Caco-2 (cell line): Measurements from ENCODE around the gene VPS37D. TPM values are rescaled to one million over a fixed set of nuclear protein-coding genes. Genes with fewer than 3 reads are reported as not detected.

Experiments
- BruUV-seq: library from RNA; stranded (reverse); fragments of 400-500 nt; replicated peaks from 2 replicates; lab custom pipeline; 2021; lab: Mats Ljungman, UMichigan
- CTCF ChIA-PET: fragments of 300-600 bp; sonication (Branson Sonifier 250); formaldehyde crosslinking; loops from one replicate; lab custom pipeline; 2022; ENCODE audit warnings: antibody characterized with exemption; lab: Charles Lee
- POLR2A ChIA-PET: fragments of 300-600 bp; sonication (Branson Sonifier 250); formaldehyde crosslinking; loops from one replicate; lab custom pipeline; 2022; ENCODE audit warnings: antibody characterized with exemption; lab: Charles Lee
- DNase-seq, 2 experiments: peaks; one replicate each; pipeline versions ENCODE4 v3.0.0 to v3.0.0-alpha.2; 2020 to 2022
- H3K27me3 ChIP-seq: replicated peaks from 2 replicates; pipeline ENCODE4 v1.6.0; 2011; ENCODE audit warnings: low read length; ENCODE audit not compliant: control insufficient read depth, insufficient read depth
- H3K36me3 ChIP-seq: 2 replicates; pipeline ENCODE4 v1.5.1; 2011; ENCODE audit warnings: low read length; ENCODE audit not compliant: control insufficient read depth, insufficient read depth
- H3K4me1 ChIP-seq: fragments of 250-450 bp; sonication (Bioruptor Pico); 2 replicates; pipeline ENCODE4 v1.5.1; 2020; ENCODE audit warnings: mild to moderate bottlenecking
- H3K4me3 ChIP-seq: 2 replicates; pipeline ENCODE4 v1.5.1; 2011; ENCODE audit warnings: low read depth, mild to moderate bottlenecking, control low read depth, low read length
- H3K9me3 ChIP-seq: fragments of 250-450 bp; sonication (Bioruptor Pico); 2 replicates; pipeline ENCODE4 v1.5.1; 2020; ENCODE audit warnings: mild to moderate bottlenecking, moderate library complexity
- H3K27ac Mint-ChIP-seq: one replicate; pipeline ENCODE4 v1.8.0; 2022; ENCODE audit warnings: mixed read lengths; ENCODE audit not compliant: unreplicated experiment
- H3K27me3 Mint-ChIP-seq: one replicate; pipeline ENCODE4 v1.8.0; 2022; ENCODE audit warnings: mixed read lengths; ENCODE audit not compliant: insufficient read depth, unreplicated experiment
- H3K36me3 Mint-ChIP-seq: one replicate; pipeline ENCODE4 v1.8.0; 2022; ENCODE audit warnings: mild to moderate bottlenecking, mixed read lengths; ENCODE audit not compliant: insufficient read depth, unreplicated experiment
- H3K4me1 Mint-ChIP-seq: one replicate; pipeline ENCODE4 v1.8.0; 2022; ENCODE audit warnings: low read depth, mixed read lengths; ENCODE audit not compliant: unreplicated experiment
- H3K4me3 Mint-ChIP-seq: one replicate; pipeline ENCODE4 v1.8.0; 2022; ENCODE audit warnings: mild to moderate bottlenecking, moderate library complexity, mixed read lengths; ENCODE audit not compliant: unreplicated experiment
- H3K9me3 Mint-ChIP-seq: one replicate; pipeline ENCODE4 v1.8.0; 2022; ENCODE audit warnings: mixed read lengths; ENCODE audit not compliant: unreplicated experiment
- intact Hi-C: fragments of 100-400 bp; cut with micrococcal nuclease; formaldehyde crosslinking; loops from one replicate; pipeline ENCODE4 v1.10.0; 2022; ENCODE audit not compliant: unreplicated experiment
- total RNA-seq: library from RNA; stranded (reverse); gene quantifications from 2 replicates; pipeline ENCODE4 v1.2.3, GENCODE V29; 2022
- TF ChIP-seq, protein P1 (sequence below), 2 experiments: fragments of 200-600 bp in 1 of 2; IDR thresholded peaks; 1 replicate in 1 of 2; 2 replicates in 1 of 2; pipeline versions ENCODE4 v1.5.1 to v1.8.0; 2011 to 2022; ENCODE audit warnings: antibody characterized with exemption in 1 of 2, control low read depth in 1 of 2, inconsistent platforms in 1 of 2, low read depth in 1 of 2, low read length in 1 of 2, mild to moderate bottlenecking in 1 of 2, moderate library complexity in 1 of 2; ENCODE audit not compliant: insufficient read depth in 1 of 2, severe bottlenecking in 1 of 2, unreplicated experiment in 1 of 2

The VPS37D gene
- total RNA-seq, 1 experiment from 2014 or later = 2.7 TPM

DNA sequence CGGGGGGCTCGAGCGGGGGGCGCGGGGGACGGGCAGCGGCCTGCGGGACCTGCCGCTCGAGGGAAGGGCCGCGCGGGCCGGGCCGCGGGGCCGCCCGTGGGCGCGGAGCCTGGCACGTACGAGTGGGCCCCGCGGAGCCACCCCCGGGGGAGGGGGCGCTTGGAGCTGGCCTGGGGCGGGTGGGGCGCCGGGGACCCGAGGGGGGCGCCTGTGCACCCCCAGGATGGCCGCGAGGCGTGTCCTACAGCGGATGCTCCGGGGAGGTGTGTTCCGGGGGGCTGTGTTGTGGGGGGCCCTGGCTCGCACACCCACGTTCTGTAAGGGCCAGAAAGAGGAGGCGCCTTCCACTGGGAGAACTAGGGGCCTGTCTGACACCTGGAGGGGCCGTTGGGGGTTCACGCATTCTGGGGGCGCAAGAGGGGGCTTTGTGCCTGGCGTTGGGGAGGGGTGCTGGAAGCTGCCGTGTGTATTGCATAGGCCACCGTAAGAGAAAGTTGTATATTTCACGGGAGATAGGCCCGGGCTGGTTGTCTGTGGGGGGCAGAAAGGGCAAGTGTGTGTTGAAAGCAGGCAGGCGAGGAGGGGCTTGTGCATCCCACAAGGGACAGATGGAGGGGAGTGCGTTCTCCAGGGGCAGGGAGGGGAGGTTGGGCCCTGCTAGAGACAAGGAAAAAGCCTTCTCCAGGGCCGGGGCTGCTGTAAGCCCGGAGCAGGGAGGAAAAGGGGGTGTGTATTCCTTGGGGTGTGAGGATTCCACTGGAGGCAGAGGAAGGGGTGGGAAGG lies 663 bp downstream of the VPS37D start:
- Mint-ChIP-seq H3K9me3 (peaks cover 2% of the 10 kb centered on the region), H3K36me3 (peaks cover 6% of the 10 kb centered on the region), H3K27me3 (no peaks in the 10 kb centered on the region), H3K4me3 (peak overlapping the region; percentile 70), H3K27ac (no peak overlapping the region), H3K4me1 (peaks cover 4% of the 10 kb centered on the region)
- peak overlapping the region; percentile 53 for H3K4me3 ChIP-seq
- intact Hi-C loops = loop anchor here (2.0 to 5.0 kb wide), 2 partner anchors 57 to 146 kb away; partner anchors contain the start of gene BAZ1B
- ChIA-PET CTCF (interaction anchor here (0.5 to 1.2 kb wide), 4 partner anchors 53 to 70 kb away, joined by 3 to 8 read pairs (median 5); partner anchors contain the start of gene ABHD11), POLR2A (no interaction called here)
- no peak for DNase-seq
- no peaks in the 10 kb centered on the region for H3K9me3 ChIP-seq
- TF ChIP-seq, protein P1, sequence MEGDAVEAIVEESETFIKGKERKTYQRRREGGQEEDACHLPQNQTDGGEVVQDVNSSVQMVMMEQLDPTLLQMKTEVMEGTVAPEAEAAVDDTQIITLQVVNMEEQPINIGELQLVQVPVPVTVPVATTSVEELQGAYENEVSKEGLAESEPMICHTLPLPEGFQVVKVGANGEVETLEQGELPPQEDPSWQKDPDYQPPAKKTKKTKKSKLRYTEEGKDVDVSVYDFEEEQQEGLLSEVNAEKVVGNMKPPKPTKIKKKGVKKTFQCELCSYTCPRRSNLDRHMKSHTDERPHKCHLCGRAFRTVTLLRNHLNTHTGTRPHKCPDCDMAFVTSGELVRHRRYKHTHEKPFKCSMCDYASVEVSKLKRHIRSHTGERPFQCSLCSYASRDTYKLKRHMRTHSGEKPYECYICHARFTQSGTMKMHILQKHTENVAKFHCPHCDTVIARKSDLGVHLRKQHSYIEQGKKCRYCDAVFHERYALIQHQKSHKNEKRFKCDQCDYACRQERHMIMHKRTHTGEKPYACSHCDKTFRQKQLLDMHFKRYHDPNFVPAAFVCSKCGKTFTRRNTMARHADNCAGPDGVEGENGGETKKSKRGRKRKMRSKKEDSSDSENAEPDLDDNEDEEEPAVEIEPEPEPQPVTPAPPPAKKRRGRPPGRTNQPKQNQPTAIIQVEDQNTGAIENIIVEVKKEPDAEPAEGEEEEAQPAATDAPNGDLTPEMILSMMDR (IDR thresholded peaks at IDR 0.05; ENCODE audit: insufficient read depth in 1 of 2, low read depth in 1 of 2, low read length in 1 of 2, severe bottlenecking in 1 of 2, unreplicated experiment in 1 of 2) = no peak
- H3K4me1 ChIP-seq = peaks cover 14% of the 10 kb centered on the region
- no peaks in the 10 kb centered on the region for H3K27me3 ChIP-seq
- H3K36me3 ChIP-seq = no peaks in the 10 kb centered on the region
- BruUV-seq = no TSS peak

DNA sequence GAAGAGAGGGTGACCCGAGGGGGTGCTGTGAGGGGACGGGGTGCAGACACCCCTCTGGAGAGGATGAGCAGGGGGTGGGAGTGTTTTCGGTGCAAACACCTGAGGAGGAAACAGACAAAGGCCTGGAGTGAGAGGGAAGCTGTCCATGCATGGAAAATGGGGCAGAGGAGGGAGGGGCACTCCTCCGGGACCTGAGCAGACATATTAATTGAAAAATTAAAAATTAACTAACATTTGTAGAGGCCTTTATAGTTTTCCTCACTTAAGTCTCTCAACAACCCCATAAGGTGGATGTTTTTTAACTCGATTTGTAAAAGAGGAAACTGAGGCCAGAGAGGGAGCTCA lies 1.2 kb downstream of the VPS37D start:
- peaks cover 14% of the 10 kb centered on the region for H3K4me1 ChIP-seq
- peak overlapping the region; percentile 70 for H3K4me3 Mint-ChIP-seq
- POLR2A ChIA-PET = no interaction called here
- DNase-seq = no peak
- no peaks in the 10 kb centered on the region for H3K27me3 ChIP-seq
- TF ChIP-seq, protein P1 (IDR thresholded peaks at IDR 0.05; ENCODE audit: insufficient read depth in 1 of 2, low read depth in 1 of 2, low read length in 1 of 2, severe bottlenecking in 1 of 2, unreplicated experiment in 1 of 2) = no peak
- H3K9me3 Mint-ChIP-seq = no peaks in the 10 kb centered on the region
- BruUV-seq = no TSS peak
- no peaks in the 10 kb centered on the region for H3K9me3 ChIP-seq
- intact Hi-C loops = loop anchor here (2.0 to 5.0 kb wide), 2 partner anchors 56 to 147 kb away; partner anchors contain the start of gene BAZ1B
- peak overlapping the region; percentile 53 for H3K4me3 ChIP-seq
- H3K27ac Mint-ChIP-seq = no peak overlapping the region
- H3K27me3 Mint-ChIP-seq = no peaks in the 10 kb centered on the region
- CTCF ChIA-PET = interaction anchor here (0.8 to 1.2 kb wide), 2 partner anchors 55 to 62 kb away, joined by 3 to 6 read pairs; no protein-coding TSS in a partner anchor
- H3K36me3 ChIP-seq = no peaks in the 10 kb centered on the region
- H3K4me1 Mint-ChIP-seq = peaks cover 4% of the 10 kb centered on the region
- peaks cover 6% of the 10 kb centered on the region for H3K36me3 Mint-ChIP-seq

DNA sequence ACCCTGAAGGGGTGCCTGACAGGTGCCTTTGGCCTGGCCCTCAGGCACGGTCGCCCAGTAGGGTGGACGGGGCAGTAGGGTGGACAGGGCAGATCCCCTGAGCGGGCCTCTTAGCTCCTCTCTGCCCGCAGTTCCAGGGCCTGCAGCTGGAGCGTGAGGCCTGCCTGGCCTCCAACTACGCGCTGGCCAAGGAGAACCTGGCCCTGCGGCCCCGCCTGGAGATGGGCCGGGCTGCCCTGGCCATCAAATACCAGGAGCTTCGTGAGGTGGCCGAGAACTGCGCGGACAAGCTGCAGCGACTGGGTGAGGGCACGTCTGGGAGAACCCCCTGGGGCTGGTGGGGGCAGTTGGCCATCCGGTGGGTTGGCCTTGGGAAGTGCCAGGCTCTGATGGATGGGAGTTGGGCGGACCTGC lies 1.7 kb downstream of the VPS37D start:
- Histone ChIP-seq H3K9me3 (no peaks in the 10 kb centered on the region), H3K36me3 (no peaks in the 10 kb centered on the region), H3K27me3 (no peaks in the 10 kb centered on the region), H3K4me3 (no peak overlapping the region), H3K4me1 (peaks cover 14% of the 10 kb centered on the region)
- Mint-ChIP-seq H3K36me3 (peaks cover 6% of the 10 kb centered on the region), H3K27me3 (no peaks in the 10 kb centered on the region), H3K4me1 (peaks cover 4% of the 10 kb centered on the region), H3K27ac (no peak overlapping the region), H3K4me3 (no peak overlapping the region), H3K9me3 (no peaks in the 10 kb centered on the region)
- TF ChIP-seq, protein P1 (IDR thresholded peaks at IDR 0.05; ENCODE audit: insufficient read depth in 1 of 2, low read depth in 1 of 2, low read length in 1 of 2, severe bottlenecking in 1 of 2, unreplicated experiment in 1 of 2) = no peak
- DNase-seq = no peak
- intact Hi-C loops = loop anchor here (2.0 to 5.0 kb wide), 2 partner anchors 56 to 147 kb away; partner anchors contain the start of gene BAZ1B
- ChIA-PET POLR2A (no interaction called here), CTCF (interaction anchor here (0.8 to 1.2 kb wide), 2 partner anchors 56 to 63 kb away, joined by 3 to 6 read pairs; no protein-coding TSS in a partner anchor)
- no TSS peak for BruUV-seq
